Cerebellar nuclear complex (tissue), 1 donor: ENCODE measurements around the gene PRPF6.
"Not testable (repeated sequence)": the region's sequence is repeated elsewhere in the genome, so short reads cannot be mapped to it uniquely, and the experiment has no call there.

Source experiments
- DNase-seq, 2 experiments: peaks; one replicate each; lab custom pipeline; 2025; lab: John Stamatoyannopoulos, UW

The PRPF6 gene

DNA sequence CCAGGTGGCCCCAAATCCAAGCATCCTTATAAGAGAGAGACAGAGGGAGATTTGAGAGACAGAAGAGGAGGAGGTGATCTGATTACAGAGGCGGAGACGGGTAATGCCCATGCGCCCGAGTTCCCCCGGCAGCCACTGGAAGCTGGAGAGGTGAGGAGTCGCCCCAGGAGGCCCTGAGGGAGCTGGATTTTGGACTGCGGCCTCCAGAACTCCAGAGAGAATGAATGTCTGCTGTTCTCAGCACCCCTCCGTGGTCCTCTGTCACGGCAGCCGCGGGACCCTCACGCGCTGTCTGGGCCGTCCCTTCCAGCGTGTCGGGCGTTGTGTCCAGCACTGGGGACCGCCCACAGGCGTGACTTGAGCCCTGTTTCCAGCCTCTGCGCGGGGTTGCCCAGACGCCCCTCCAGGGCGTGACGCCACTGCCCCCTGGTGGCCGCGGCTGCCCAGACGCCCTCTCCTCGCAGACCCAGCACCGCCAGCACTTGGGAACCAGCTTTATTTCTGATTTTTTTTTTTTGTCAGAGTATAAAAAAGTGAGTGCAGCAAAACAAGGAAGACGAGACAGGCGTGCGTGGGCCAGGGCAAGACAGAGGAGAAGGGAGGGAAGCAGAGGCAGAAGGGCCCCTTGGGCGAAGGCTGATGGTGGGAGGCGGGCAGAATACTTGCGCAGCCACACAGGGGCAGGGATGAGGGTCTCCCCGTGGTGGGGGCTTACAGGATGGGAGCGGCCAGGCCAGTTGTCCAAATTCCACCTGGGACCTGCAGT is 7.1 kb upstream of the PRPF6 start:
- DNase-seq, result peak in 1 of 2 experiments; percentile 78

DNA sequence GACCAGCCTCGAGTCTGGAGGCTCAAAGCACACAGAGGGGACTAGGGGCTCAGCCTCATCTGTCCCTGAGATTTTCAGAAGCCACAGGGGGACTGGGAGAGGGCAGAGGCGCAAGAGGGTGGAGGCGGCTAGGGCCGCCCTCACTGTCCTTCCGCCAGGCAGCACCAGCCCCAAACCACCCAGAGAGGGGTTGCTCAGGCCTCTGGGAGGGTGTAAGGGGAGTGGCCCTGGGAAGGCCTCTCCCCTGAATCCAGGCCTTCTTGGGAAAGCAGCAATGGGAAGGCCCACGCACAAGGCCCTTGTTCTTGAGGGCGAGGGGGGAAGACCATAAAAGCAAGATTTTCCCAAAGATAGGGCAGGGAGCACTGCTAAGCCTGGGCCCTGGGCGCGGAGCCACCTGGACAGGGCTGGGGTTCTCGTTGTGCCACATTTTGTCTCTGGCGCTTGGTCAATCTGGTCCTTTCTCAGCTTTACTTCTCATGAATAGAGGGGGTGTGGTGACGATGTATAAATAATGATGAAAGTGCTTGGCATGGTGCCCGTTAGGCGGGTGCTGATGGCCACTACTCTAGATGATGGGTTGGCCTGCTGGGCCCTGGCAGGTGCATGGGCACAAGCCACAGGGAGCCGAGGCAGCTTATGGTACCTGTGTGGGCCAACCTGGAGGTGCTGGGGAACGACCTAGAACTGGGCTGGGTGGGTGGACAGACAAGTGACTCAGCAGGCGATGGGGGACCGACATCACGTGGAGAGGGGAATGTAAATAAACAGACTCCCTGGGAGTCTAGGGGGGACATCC is 6.3 kb upstream of the PRPF6 start:
- peak; percentile 89 to 93 for DNase-seq

DNA sequence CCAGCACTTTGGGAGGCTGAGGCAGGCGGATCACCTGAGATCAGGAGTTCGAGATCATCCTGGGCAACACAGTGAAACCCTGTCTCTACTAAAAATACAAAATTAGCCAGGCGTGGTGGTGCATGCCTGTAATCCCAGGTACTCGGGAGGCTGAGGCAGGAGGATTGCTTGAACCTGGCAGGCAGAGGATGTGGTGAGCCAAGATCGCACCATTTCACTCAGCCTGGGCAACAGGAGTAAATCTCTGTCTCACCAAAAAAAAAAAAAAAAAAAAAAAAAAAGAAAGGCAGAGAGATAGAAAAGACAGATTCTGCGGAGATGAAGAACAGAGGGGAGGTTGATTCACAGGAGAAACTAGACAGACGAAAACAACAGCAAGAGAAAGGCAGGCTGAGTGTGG is 4.4 kb upstream of the PRPF6 start:
- not testable (repeated sequence) for DNase-seq

DNA sequence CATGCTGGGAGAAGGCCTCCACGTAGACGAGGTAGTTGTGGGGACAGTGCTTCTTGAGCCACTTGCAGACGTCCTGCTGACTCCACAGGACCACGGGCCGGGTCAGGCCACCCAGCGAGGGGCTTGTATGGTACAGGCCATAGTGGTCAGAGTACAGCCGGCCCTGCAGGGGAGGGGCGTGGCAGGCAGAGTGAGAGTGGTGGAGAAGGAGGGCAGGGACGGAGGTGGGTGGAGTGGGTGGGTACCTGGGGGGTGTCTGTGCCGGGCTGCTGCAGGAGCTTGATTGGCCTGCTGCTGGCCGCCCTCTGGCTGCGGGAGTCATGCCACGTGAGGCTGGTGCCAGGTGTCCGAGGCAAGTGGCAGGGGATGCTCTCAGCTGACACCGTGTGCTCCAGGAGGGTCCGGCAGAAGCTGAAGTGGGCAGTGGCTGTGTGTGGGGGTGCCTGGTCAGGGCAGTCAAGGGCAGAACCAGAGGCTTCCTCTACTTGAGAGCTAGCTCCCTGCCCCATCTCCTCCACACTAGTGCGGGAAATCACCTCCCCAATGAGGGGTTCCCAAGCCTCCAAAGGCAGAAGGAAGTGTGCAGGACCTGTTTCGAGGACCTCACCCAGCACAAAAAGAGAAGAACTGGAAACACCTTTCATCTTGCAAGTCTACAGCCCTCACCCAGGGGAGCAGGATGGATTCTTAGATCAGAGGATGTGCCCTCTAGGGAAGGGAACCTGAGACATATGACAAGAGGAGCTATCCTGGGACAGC is 3.8 kb upstream of the PRPF6 start:
- DNase-seq, result no peak

DNA sequence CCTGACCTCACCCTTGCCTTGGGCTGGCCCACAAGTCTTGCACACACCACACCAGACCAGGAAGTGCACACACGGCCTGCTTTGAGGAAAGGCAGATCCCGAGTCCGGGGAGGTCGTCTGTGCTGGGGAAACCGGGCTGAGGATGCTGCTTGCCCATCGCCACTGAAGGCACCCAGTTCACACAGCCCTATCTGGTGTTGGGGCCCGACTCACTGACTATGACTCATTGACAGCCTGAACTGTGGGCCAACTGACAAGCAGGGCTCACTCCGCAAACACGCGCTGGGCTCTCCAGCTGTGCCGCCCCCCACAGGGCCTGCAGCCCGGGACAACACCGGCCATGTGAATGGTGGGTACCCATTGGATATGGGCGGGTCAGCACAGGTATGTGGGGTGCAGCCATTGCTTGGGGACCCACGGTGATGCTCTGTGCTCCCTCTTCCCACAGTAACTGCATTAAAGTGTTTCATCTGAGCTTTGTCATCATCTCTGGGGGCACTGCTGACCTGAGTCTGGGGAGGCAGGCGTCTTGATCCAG is 3.1 kb upstream of the PRPF6 start:
- DNase-seq, result no peak

DNA sequence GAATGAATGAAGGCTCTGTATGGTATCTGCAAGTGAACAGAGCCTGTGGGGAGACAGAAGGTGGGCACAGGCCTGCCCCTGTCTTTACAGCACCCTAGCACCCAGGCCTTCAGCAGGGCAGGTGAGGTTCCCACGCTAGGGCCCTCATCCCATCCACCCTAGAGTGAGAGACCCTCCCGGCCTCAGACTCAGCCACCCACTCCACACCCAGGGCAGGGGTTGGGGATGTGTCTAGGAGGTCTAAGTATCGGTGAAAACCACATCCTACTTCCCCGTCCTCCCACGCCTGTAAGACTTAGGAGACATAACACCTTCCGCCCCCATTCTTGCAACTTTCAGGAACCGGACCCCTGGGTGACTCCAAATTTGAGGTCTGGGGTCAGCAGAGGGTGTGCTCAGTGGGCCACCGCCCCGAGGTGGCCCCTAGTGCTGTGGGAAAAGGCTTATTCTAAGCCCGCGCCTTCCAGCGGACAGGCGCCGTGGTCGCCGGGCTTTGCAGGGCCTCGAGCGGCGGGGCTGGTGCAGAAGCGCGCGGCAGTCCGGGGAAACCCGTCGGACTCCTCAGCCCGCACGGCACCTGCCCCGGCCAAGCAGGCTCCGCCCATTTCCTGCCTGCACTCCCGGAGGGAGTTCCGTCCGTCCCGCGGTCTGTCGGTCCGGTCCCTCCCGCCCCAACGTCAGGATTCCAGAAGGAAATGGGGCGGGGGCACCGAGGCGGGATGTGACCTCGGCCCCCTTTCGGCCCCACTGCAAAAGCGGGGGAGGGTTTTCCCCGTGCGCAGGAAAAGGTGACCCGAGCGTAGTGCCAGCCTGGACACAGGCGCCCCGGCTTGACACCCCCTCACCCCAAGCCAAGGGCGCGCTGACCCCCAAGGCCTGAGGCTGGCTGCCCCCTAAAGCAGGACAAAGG is 2.4 kb upstream of the PRPF6 start:
- no peak for DNase-seq

DNA sequence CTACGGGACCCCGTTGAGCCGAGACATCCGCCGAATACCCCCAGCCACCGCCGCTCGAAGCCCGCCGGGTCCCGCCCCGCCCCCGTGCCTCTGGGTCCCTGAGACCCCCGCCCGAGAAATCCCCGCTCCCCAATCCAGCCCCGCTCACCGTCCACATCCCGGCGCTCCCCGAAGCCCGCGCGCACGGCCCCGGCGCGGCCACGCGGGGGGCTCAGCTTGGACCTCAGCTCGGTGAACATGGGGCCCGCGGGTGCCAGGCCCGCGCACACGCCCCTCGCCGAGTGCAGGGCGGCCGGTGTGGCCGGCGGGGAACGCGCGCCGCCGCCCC is 1.7 kb upstream of the PRPF6 start:
- no peak for DNase-seq

DNA sequence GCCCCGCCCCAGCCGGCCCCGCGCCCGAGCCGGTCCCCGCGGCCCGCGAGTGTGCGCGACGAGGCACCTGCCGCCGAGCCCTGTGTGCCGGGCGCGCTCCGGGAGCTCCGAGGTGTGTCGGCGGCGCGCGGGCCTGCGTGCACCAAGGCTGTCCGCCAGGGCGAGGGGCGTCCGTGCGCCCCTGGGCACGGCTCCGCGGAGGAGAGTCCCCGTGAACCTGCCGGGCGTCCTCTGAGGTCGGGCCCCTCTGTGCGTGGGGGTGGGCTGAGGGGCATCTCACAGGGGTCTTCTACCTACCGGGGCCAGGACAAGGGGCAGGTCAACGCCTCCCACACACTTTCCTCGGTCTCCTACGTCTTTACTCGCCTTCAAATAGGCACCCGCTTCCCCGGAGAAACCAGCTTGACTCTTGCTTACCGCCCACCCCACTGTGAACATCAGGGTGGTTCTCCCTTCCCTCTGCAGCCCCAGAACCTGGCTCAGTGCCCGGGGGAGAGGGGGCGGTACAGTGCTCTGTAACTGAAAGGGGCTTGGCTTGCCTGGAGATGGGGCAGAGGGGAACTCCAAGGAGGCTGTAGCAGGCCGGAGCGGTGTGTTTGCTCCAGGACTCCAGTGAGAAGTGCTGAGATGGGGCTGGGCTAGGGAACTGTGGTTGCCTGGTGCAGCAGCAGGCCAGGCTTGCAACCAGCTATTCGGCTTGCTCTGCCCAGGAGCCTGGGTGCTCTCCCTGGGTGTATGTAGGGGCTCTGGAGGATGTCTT is 1.2 kb upstream of the PRPF6 start, which contains the start of gene SAMD10:
Gene SAMD10 (minus strand): TSS at position 86 of the 760 bp plus-strand sequence. CDS start 175 bp downstream, outside the sequence.
- no peak for DNase-seq

DNA sequence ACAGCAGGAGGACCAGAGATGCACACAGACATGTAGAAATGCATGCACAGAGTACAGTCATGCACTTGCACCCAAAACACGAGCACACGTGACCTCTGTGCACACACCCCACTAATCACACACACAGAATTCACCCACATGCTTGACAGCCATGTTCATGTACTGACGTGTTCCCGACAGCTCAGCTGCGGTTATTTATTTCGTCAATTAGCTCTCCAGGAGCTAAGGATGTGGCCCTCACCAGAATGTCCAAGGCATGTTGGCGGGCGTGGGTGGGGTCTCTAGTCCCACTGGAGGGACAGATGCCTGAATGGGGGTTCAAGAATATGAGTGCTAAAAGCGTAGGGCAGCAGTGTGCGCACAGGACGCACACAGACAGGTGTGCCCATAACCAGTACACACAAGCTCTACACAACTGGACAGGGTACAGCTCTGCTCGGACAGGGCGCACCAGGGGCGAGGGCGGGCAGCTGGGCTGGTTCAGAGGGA is 571 bp upstream of the PRPF6 start:
- no peak for DNase-seq

DNA sequence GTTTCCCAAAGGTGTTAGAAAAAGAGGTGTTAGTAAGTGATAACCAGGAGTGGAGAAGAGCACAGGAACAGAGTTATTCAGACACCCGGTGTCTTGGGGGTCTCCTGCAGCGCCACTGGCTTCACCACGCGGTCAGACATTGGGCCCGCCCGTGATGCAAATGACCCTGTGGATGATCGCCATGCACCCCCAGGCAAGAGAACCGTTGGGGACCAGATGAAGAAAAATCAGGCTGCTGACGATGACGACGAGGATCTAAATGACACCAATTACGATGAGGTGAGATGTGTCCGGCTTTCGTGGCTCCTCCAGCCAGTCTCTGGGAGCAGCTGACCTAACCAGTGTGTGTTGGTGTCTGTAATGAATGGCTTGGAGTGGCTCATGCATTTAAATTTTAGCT is 2.0 kb downstream of the PRPF6 start:
- no peak for DNase-seq

DNA sequence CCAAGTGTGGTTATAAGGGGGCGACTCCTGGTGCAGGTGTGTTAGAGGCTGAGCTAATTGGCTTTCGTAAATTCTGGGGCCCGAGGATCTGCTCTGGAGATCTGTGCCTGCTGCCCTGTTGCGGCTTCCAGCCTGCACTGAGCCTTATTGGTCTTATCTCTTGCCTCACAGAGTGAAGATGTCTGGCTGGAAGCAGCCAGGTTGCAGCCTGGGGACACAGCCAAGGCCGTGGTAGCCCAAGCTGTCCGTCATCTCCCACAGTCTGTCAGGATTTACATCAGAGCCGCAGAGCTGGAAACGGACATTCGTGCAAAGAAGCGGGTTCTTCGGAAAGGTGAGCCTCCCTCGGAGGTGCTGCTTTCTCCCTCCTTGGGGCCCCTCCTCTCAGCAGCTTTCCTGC is 20.0 kb downstream of the PRPF6 start:
- DNase-seq, result peak; percentile 76 to 86

DNA sequence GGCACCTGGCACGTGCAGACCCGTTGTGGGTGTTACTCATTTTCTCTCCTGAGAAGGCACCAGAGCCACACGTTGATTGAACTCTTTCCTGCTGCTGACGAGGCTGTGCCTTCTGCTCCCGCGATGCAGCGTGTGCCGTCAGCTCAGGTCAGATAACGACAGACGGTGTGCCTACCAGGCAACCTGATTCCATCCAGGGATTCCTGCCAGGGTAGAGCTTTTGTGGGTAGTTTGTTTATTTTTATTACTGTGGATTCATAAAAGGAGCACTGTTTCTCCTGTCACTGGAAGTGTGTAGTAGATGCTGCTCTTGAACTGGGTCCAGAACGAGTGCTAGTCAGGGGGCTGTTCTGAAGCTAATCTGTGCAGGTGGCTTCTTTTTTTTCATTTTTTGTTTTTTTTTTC is 20.7 kb downstream of the PRPF6 start:
- peak; percentile 89 to 96 for DNase-seq

DNA sequence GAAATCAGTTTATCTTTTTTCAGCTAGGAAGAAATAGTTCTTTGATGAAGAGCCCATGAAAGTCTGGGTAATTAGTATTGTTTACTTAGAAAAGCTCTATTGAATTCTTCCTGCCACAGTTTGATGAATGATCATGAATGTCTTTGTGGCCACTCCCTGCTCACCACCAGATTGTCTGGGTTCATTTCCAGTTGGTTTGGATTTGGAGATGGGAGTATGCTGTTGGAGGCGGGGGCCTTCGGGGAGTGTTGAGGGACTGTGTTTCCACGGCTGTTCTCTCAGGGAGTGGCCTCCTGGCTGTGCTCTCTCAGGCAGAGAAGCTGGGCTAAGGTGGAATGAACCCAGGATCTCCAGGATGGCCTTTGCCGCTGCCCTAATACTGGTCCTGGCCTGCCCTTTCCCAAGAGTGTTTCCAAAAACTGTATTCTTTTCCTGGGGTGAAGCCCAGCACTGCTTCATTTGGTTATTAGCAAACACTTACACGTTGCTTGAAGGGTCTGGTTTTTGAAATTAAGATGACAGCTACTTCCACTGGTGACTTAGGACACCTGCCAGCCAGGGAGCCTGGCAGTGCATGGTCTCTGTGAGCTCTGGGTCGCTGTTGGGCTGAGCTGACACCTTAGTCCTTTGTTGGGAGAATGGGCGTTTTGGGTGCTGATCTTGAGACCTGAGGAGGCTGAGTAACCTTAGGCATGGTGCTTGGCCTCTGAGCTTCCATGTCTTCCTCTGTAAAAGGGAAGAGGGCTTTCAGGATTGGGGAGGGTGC is 23.2 kb downstream of the PRPF6 start:
- DNase-seq, result no peak

DNA sequence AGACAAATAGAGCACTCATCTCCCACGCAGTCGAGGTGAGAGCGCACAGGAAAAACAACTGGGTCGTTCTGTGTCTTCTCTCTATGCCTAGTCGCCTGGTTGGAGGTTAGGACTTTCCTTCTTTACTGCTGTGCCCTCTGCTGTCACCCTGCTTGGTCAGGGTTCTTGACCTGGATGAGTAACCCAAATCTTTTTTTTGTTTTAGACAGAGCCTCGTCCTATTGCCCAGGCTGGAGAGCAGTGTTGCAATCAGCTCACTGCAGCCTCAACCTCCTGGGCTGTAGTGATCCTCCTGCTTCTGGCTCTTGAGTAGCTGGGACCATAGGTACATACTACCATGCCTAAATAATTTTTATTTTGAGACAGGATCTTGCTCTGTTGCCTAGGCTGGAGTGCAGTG is 24.5 kb downstream of the PRPF6 start:
- no peak for DNase-seq

DNA sequence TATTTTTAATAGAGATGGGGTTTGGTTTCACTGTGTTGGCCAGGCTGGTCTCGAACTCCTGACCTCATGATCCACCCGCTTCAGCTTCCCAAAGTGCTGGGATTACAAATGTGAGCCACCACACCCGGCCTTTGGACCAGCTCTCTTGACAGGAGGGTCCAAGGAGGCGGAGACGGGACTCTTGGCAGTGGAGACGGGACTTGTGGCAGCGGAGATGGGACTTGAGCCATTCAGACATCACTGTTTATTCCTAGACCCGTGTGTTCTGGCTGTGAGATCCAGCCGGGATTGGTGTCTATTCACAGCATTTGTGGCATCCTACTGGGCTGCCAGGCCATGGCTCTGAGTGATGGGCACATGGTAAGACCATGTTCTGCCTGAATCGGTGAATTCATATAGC is 25.6 kb downstream of the PRPF6 start:
- DNase-seq, result no peak

DNA sequence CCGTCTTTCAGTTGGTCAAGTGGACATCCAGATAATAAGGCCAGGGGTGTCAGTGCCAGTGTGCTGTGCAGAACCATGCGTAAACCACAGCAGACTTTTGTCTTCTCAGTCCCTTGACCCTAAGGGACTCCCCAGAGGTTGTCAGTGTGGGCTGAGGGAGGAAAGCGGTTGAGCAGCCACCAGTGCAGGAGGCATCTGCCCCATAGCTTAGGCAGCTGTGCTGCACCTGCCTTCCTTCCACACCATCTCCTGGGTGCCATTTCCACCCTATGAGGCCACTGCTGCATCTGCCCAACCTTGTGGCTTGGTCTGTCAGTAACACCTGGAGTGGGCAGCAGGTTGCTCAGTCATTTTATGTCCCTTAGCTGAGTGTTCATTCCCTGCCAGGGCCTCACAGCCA is 26.0 kb downstream of the PRPF6 start:
- no peak for DNase-seq

DNA sequence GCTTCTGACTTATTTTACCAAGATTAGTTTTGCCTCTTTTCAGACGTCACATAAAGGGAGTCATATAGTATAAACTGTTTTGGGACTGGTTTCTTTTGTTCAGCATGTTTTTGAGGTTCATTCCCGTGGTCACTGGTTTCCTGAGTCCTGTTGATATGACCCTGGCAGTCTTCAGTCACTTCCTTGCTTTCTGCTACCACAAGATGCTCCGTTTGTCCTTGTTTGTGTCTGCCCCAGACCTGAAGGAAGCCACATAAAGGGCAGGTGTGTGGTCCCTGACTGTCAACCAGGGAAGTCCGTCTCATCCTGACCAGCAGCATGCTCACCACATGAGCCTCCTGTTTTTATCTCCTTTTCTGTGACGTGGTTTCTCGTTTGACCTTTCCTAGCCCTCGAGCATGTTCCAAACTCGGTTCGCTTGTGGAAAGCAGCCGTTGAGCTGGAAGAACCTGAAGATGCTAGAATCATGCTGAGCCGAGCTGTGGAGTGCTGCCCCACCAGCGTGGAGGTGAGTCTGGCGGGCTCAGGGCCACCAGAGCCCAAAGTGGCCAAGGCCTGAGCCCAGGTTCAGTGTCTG is 29.0 kb downstream of the PRPF6 start:
- no peak for DNase-seq

DNA sequence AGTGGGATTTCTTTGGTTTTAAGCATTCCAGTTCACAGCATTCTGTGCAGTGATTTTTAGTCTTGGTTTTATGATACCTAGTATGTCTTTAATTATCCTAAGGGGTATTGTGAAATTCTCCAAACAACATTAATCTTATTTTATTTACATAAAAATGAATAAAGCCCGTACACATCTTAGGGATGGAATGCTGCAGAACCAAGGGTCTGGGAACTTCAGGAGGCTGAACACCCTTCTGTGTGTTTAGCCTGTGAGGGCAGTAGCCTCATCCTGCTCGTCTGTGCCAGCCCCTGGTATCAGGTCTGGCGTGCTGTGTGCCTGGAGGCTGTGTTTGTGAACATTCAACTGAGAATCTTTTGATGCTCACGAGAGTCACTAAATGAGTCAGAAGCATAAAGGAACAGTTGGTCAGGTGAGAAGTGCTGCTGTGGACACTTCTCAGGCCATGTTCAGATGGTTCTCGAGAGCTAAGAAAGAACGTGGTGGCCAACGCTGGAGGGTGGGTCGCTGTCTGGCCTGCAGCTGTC is 29.8 kb downstream of the PRPF6 start:
- no peak for DNase-seq

DNA sequence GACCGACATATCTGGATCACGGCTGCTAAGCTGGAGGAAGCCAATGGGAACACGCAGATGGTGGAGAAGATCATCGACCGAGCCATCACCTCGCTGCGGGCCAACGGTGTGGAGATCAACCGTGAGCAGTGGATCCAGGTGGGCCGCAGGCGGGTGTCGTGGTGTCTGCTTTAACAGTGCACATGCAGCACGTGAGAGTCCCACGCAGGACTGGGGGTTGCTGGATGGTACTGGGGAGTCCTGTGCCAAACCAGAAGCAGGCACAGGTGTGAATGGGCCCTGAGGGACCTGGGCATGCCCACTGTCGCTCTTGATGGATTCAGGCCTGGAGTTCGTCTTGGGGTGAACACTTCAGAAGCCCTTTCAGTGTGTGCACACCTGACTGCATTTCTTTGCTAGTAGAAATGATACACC is 30.4 kb downstream of the PRPF6 start:
- DNase-seq, result no peak
